AG04449 (cell line): ENCODE results near the gene C19orf47.

Experiments
- CTCF ChIA-PET: fragments of 350-600 bp; formaldehyde crosslinking; extraction: SDS; loops from one replicate; lab custom pipeline; 2021; ENCODE audit warnings: antibody characterized with exemption; lab: Yijun Ruan, JAX
- POLR2A ChIA-PET: fragments of 400-600, 350-600 bp; formaldehyde crosslinking; extraction: SDS; loops from one replicate; lab custom pipeline; 2020; ENCODE audit warnings: antibody characterized with exemption, inconsistent platforms; lab: Yijun Ruan, JAX
- DNase-seq: peaks from one replicate; pipeline ENCODE4 v3.0.0-alpha.2; 2010; ENCODE audit warnings: low read depth, low spot score
- H3K4me3 ChIP-seq: 2 replicates; pipeline ENCODE4 v1.5.1; 2011; ENCODE audit warnings: low read depth, mild to moderate bottlenecking, control low read depth, low read length
- CTCF ChIP-seq: IDR thresholded peaks from one replicate; pipeline ENCODE4 v1.5.1; 2011; ENCODE audit warnings: mild to moderate bottlenecking, moderate library complexity, low read length, control low read depth, inconsistent platforms; ENCODE audit not compliant: insufficient read depth; ENCODE audit errors: missing control alignments

Gene C19orf47

DNA sequence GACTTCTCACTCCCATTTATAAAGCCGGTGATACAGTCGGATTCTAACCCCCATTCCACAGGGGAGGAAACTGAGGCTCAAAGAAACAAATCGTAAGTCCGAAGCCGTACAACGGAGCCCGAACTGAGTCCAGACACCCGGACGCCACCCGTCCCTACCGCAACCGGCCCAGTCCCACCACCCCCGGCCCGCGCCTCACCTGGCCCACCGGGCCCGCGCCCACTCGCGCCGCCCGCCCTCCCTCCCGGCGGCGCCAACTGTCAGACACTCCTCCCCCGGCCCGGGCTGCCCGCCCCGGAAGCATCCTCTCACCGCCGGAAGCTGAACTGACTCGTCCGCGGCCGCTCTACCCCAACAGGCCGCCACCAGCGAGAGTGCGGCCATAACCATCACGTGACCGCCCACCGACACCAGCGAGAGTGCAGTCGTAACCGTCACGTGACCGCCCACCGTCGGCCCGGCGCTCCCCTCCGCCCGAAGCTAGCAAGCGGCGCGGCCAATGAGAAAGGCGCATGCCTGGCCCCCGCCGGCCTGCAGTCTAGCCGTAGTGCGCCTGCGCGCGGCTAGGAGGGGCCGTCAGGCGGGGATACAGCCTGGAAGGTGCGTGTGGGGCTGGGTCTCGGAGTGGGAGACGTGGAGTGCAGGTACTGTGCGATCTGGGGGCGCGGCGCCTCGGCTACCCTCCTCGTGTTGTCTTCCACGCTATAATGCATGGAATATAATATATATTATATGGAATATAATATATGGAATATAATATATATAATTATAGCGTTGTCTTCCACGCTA lies at the start of gene C19orf47, which contains the start of gene PLD3:
C19orf47 (minus strand) TSS at position 273 of the 789 bp plus-strand sequence. CDS start 6,540 bp downstream, outside the sequence.
PLD3 (plus strand) TSS at position 571 of the 789 bp plus-strand sequence. CDS start 17,789 bp downstream, outside the sequence.
- ChIA-PET CTCF (interaction anchor here (1.1 to 2.2 kb wide), 4 partner anchors 11 to 118 kb away, joined by 3 to 9 read pairs (median 5); no protein-coding TSS in a partner anchor), POLR2A (interaction anchor here (0.7 to 1.3 kb wide), 8 partner anchors 12 to 241 kb away, joined by 3 to 5 read pairs (median 3); partner anchors contain the start of gene SERTAD1)
- TF ChIP-seq CTCF: no peak
- peak; percentile 91 for DNase-seq
- peak within 1 kb of the TSS; percentile 88 for H3K4me3 ChIP-seq

DNA sequence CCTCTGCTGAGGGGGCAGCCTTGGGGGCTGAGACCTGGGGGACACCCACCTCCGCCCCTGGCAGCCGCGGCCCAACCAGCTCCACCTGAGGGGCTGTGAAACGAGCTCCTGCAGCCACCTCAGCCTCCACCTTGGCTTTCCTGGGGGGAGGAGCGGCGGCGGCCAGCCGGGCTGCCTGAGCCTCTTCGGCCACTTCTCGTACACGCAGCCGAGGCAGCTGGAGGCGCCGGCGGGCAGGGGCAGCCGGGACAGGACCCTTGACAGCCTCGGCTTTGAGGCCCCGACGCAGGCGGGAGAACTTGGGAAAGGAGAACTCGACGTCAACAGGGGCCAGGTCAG lies 49.3 kb upstream of the C19orf47 start:
- POLR2A ChIA-PET: no interaction called here
- H3K4me3 ChIP-seq: no peak overlapping the region
- TF ChIP-seq CTCF: no peak
- DNase-seq: no peak
- CTCF ChIA-PET: interaction anchor here (1.8 kb wide), 1 partner anchor 23 kb away, joined by 5 read pairs; no protein-coding TSS in a partner anchor

- DNase-seq: no peak
- ChIA-PET CTCF (interaction anchor here (1.5 kb wide), 1 partner anchor 14 kb away, joined by 4 read pairs; no protein-coding TSS in a partner anchor), POLR2A (interaction anchor here (0.6 to 0.7 kb wide), 2 partner anchors 46 to 401 kb away, joined by 3 to 4 read pairs; no protein-coding TSS in a partner anchor)
- no peak for TF ChIP-seq CTCF
- no peak overlapping the region for H3K4me3 ChIP-seq
Measured at GRCh38 chr19:40396886-40397567, 48.8 kb upstream of the C19orf47 start.

GRCh38 chr19:40395956-40396355 lies 47.8 kb upstream of the C19orf47 start:
- no peak for TF ChIP-seq CTCF
- ChIA-PET CTCF (interaction anchor here (0.8 to 1.5 kb wide), 2 partner anchors 15 to 22 kb away, joined by 3 to 4 read pairs; no protein-coding TSS in a partner anchor), POLR2A (no interaction called here)
- no peak for DNase-seq
- H3K4me3 ChIP-seq: no peak overlapping the region

DNA sequence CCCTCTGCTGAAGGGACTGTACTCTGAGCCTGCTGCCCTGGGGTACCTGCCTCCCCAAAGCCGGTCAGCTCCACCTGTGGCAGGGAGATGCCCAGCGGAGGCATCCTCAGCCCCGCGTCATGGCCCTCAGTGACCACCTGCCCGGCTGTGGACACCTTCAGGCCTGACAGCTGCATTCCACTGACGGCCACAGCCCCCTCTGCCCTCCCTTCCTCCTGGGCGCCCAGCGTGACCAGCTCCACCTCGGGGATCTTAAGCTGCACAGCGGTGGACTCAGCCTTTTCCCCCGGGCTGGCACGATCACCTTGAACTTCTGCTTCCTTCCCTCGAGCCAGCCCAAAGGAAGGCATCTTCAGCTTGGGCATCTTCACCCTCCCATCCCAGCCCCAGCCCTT lies 46.6 kb upstream of the C19orf47 start:
- ChIA-PET POLR2A (no interaction called here), CTCF (interaction anchor here (1.6 kb wide), 1 partner anchor 8 kb away, joined by 6 read pairs; no protein-coding TSS in a partner anchor)

More for the DNA sequence above, 46.6 kb upstream of the C19orf47 start:
- TF ChIP-seq CTCF: no peak
- H3K4me3 ChIP-seq: no peak overlapping the region
- DNase-seq: no peak
